ENCODE measurements around the gene RFLNA.

DNA sequence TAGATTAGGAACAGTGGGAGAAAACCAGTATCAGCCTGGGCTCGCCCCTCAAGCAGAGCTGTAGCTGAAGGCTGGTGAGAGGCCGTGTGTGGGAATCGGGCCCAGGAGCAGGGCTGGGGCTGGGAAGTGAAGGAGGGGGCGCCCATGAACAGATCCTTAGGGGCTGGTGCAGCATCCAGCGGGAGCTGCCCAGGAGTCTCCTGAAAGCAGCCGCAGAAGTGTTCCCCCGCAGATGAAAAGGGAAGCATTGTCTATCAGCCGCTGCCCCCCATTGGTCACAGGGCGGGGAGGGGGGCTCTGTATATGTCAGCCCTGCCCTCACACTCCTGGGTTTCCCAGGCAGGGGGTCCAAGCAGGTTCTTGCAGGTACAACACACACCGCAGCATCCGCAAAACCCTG, 15.6 kb upstream of the RFLNA start:
- TF ChIP-seq POLR2A (IDR thresholded peaks at IDR 0.05), result no peak
- TF ChIP-seq, protein P1, sequence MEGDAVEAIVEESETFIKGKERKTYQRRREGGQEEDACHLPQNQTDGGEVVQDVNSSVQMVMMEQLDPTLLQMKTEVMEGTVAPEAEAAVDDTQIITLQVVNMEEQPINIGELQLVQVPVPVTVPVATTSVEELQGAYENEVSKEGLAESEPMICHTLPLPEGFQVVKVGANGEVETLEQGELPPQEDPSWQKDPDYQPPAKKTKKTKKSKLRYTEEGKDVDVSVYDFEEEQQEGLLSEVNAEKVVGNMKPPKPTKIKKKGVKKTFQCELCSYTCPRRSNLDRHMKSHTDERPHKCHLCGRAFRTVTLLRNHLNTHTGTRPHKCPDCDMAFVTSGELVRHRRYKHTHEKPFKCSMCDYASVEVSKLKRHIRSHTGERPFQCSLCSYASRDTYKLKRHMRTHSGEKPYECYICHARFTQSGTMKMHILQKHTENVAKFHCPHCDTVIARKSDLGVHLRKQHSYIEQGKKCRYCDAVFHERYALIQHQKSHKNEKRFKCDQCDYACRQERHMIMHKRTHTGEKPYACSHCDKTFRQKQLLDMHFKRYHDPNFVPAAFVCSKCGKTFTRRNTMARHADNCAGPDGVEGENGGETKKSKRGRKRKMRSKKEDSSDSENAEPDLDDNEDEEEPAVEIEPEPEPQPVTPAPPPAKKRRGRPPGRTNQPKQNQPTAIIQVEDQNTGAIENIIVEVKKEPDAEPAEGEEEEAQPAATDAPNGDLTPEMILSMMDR (IDR thresholded peaks at IDR 0.05), result no peak
- TF ChIP-seq EP300 (IDR thresholded peaks at IDR 0.05), result no peak
